ENCODE results near the gene SUPT20H. TPM values are rescaled to one million over a fixed set of nuclear protein-coding genes. Genes with fewer than 3 reads are reported as not detected.

The SUPT20H gene
- total and polyA plus RNA-seq, 2 donors (not counting 3 experiments of a cell fraction or from before 2014, with no cell fraction given) = 47.2 to 70.7 TPM

DNA sequence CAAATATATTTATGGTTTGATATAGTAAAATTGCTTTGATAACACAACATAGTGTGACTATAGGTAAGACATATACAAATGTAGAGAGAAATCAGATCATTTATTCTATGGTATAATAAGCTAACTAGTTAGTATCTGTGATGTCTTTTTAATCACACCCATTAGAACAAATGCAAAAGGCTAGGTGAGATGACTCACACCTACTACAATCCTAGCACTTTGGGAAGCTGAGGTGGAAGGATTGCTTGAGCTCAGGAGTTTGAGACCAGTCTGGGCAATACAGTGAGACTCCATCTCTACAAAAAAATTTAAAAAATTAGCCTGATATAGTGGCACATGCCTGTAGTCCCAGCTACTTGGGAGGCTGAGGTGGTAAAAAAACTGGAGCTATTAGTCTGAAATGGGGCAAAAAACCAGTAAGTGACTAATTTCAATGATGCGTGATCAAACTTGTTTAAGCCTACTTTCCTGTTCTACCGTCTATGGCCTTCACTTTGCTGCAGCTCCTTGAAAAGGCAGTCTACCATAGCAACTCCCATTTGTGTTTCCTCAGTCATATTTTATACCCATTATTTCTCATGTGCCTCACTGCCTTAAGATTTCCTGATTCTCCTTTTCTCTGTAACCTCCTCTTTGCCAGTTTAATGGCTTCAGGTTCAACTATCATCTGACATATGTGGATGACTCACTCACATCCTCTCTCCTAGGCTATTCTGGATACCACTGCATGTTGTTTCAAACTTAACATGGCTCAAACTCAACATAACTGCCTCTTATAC lies 72.8 kb downstream of the SUPT20H start:
- H4K20me1 ChIP-seq (replicated peaks; ENCODE audit: control insufficient read depth, extremely low read depth, insufficient read depth, low read length) = no peaks in the 10 kb centered on the region
- BruUV-seq (replicated peaks) = no TSS peak
- POLR2A ChIA-PET = interaction anchor here (0.6 kb wide), 1 partner anchor 13 kb away, joined by 7 read pairs; no protein-coding TSS in a partner anchor

DNA sequence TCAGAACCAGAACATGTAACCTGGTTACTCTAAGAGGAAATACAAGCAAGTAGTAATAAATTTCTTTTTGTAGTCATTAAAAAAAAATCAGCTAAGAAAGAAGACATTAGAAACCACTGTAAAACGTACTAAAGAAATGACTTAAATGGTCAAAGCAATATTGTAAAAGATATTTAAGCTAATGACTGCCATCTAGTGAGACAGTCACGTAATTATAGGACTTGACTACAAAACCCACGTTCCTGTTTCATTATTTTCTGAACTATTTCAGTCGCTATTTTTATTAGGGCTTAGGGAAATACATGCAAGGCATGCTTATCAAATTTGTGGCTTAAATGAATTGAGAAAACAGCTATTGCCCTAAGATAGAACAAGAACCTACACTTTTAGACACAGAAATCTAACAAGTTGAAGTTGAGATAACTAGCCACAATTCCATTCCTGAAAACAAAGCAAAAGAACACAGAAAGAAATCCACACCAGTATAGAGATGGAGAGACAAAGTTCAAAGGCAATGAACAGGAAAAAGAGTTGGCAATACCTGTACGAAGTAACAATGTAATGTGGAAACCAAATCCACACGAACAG lies 78.2 kb downstream of the SUPT20H start:
- H3K9ac ChIP-seq (replicated peaks; ENCODE audit: extremely low read depth, insufficient read depth, low read length) = no peak overlapping the region
- H3K4me3 ChIP-seq (replicated peaks in 1 of 3; ENCODE audit: insufficient read depth in 1 of 3, low read depth in 1 of 3, low read length in 3 of 3) = no peak overlapping the region
- peak; percentile 75 for DNase-seq (ENCODE audit: low read depth, low spot score)
- no peaks in the 10 kb centered on the region for H3K9me1 ChIP-seq (replicated peaks; ENCODE audit: control insufficient read depth, extremely low read depth, insufficient read depth, low read length)
- TF ChIP-seq, protein P1, sequence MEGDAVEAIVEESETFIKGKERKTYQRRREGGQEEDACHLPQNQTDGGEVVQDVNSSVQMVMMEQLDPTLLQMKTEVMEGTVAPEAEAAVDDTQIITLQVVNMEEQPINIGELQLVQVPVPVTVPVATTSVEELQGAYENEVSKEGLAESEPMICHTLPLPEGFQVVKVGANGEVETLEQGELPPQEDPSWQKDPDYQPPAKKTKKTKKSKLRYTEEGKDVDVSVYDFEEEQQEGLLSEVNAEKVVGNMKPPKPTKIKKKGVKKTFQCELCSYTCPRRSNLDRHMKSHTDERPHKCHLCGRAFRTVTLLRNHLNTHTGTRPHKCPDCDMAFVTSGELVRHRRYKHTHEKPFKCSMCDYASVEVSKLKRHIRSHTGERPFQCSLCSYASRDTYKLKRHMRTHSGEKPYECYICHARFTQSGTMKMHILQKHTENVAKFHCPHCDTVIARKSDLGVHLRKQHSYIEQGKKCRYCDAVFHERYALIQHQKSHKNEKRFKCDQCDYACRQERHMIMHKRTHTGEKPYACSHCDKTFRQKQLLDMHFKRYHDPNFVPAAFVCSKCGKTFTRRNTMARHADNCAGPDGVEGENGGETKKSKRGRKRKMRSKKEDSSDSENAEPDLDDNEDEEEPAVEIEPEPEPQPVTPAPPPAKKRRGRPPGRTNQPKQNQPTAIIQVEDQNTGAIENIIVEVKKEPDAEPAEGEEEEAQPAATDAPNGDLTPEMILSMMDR (IDR thresholded peaks at IDR 0.05; ENCODE audit: extremely low read depth in 1 of 2, insufficient read depth in 1 of 2, low read depth in 1 of 2, low read length in 2 of 2) = peak; percentile 33 to 37
- TF ChIP-seq MYC (IDR thresholded peaks at IDR 0.05; ENCODE audit: low read depth, low read length) (no peak), JUN (IDR thresholded peaks at IDR 0.05; ENCODE audit: borderline replicate concordance, insufficient read depth, insufficient read length, low read depth) (no peak)
- H3K79me2 ChIP-seq (ENCODE audit: control insufficient read depth, insufficient read depth, low read length) = no peaks in the 10 kb centered on the region
- H3K27me3 ChIP-seq (ENCODE audit: control insufficient read depth in 2 of 2, insufficient read depth in 2 of 2, low read length in 2 of 2) = no peaks in the 10 kb centered on the region
- no peak overlapping the region for H3K4me2 ChIP-seq (ENCODE audit: insufficient read depth, low read length)
- ChIA-PET CTCF (interaction anchor here (0.7 to 10.2 kb wide), 37 partner anchors 9 to 1002 kb away, joined by 3 to 359 read pairs (median 5); partner anchors contain the start of gene SMAD9), POLR2A (interaction anchor here (0.6 kb wide), 1 partner anchor 123 kb away, joined by 3 read pairs; no protein-coding TSS in a partner anchor)
- no TSS peak for BruUV-seq (replicated peaks)
- FAIRE-seq = no peak
- dilution Hi-C loops (cut with MboI; ENCODE audit: extremely low pct_ligation_motif_present, low sequenced_read_pairs) = loop anchor here (25.0 kb wide), 1 partner anchor 119 kb away; no protein-coding TSS in a partner anchor
- peaks cover 2 to 17% of the 10 kb centered on the region in 2 experiments for H3K36me3 ChIP-seq (ENCODE audit: control insufficient read depth in 2 of 2, extremely low read depth in 1 of 2, insufficient read depth in 2 of 2, low read length in 2 of 2)
- intact Hi-C loops (cut with micrococcal nuclease) = loop anchor here (1.0 to 10.0 kb wide), 6 partner anchors 123 to 696 kb away; no protein-coding TSS in a partner anchor
- H3K9me3 ChIP-seq (replicated peaks; ENCODE audit: control insufficient read depth, insufficient read depth, low read length) = no peaks in the 10 kb centered on the region
- H4K20me1 ChIP-seq (replicated peaks; ENCODE audit: control insufficient read depth, extremely low read depth, insufficient read depth, low read length) = no peaks in the 10 kb centered on the region
- H2AFZ ChIP-seq (ENCODE audit: low read depth, low read length) = no peak overlapping the region
- no peaks in the 10 kb centered on the region for H3K4me1 ChIP-seq (ENCODE audit: control insufficient read depth, extremely low read depth, insufficient read depth, low read length)
- H3K27ac ChIP-seq (ENCODE audit: insufficient read depth, low read depth, low read length) = no peak overlapping the region

More for the DNA sequence above, 72.8 kb downstream of the SUPT20H start:
- no peak overlapping the region for H3K4me3 ChIP-seq (replicated peaks in 1 of 3; ENCODE audit: insufficient read depth in 1 of 3, low read depth in 1 of 3, low read length in 3 of 3)
- peak overlapping the region; percentile 49 for H3K4me2 ChIP-seq (ENCODE audit: insufficient read depth, low read length)
- intact Hi-C loops (cut with micrococcal nuclease) (loop anchor here (10.0 kb wide), 2 partner anchors 452 to 702 kb away; no protein-coding TSS in a partner anchor), dilution Hi-C loops (cut with MboI; ENCODE audit: extremely low pct_ligation_motif_present, low sequenced_read_pairs) (loop anchor here (25.0 kb wide), 1 partner anchor 124 kb away; no protein-coding TSS in a partner anchor)
- H3K27me3 ChIP-seq (ENCODE audit: control insufficient read depth in 2 of 2, insufficient read depth in 2 of 2, low read length in 2 of 2) = no peaks in the 10 kb centered on the region
- CTCF ChIA-PET = interaction anchor here (0.7 to 1.7 kb wide), 6 partner anchors 128 to 1007 kb away, joined by 3 to 7 read pairs (median 4); no protein-coding TSS in a partner anchor
- H3K9me3 ChIP-seq (replicated peaks; ENCODE audit: control insufficient read depth, insufficient read depth, low read length) = no peaks in the 10 kb centered on the region
- no peak overlapping the region for H2AFZ ChIP-seq (ENCODE audit: low read depth, low read length)
- H3K4me1 ChIP-seq (ENCODE audit: control insufficient read depth, extremely low read depth, insufficient read depth, low read length) = peaks cover 16% of the 10 kb centered on the region
- TF ChIP-seq FOS (IDR thresholded peaks at IDR 0.05; ENCODE audit: borderline replicate concordance, insufficient read depth, low read length) (peak; percentile 72), JUN (IDR thresholded peaks at IDR 0.05; ENCODE audit: borderline replicate concordance, insufficient read depth, insufficient read length, low read depth) (peak; percentile 60), MYC (IDR thresholded peaks at IDR 0.05; ENCODE audit: low read depth, low read length) (no peak)
- no peak overlapping the region for H3K27ac ChIP-seq (ENCODE audit: insufficient read depth, low read depth, low read length)
- peak; percentile 52 for DNase-seq (ENCODE audit: low read depth, low spot score)
- no peak overlapping the region for H3K9ac ChIP-seq (replicated peaks; ENCODE audit: extremely low read depth, insufficient read depth, low read length)
- no peaks in the 10 kb centered on the region for H3K9me1 ChIP-seq (replicated peaks; ENCODE audit: control insufficient read depth, extremely low read depth, insufficient read depth, low read length)
- H3K36me3 ChIP-seq (ENCODE audit: control insufficient read depth in 2 of 2, extremely low read depth in 1 of 2, insufficient read depth in 2 of 2, low read length in 2 of 2) = peaks cover 9 to 38% of the 10 kb centered on the region in 2 experiments
- FAIRE-seq = peak; percentile 48
- H3K79me2 ChIP-seq (ENCODE audit: control insufficient read depth, insufficient read depth, low read length) = no peaks in the 10 kb centered on the region
